Ovary (tissue), 3 donors: Measurements from ENCODE around the gene GLDN.

Experiments used
- POLR2A ChIP-seq: fragments of 450-650 bp; IDR thresholded peaks from one replicate; pipeline ENCODE4 v1.6.1; 2017; ENCODE audit warnings: antibody characterized with exemption, mild to moderate bottlenecking, moderate library complexity
- TF ChIP-seq, protein P1 (sequence below), 3 donors: fragments of 450-650 bp in 2 of 3; fragments of 200-600 bp in 1 of 3; IDR thresholded peaks; one replicate each; pipeline versions ENCODE4 v1.5.1 to v1.8.0; 2016 to 2022; ENCODE audit warnings: antibody characterized with exemption in 3 of 3, mild to moderate bottlenecking in 1 of 3
- donor health status: DM: no; HTN: no; CAD: no.

DNA sequence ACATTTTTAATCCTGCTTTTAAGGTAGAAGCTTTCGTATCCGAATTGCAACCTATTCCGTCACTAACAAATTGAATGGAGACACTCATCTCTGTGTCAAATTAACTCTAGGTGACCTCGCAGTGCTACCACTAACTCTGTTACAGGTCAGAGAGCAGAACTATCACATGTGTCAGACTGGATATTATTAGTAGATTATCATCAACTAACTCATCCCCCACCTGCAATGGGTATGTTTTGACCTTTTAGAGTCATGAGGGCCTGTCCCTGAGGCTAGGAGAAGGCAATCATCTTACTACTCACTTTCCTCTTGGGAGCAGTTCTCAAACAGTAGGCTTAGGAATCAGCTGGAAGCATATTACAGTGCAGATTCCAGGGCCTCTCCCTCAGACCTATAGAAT lies 2.0 kb downstream of the GLDN start:
- TF ChIP-seq, protein P1, sequence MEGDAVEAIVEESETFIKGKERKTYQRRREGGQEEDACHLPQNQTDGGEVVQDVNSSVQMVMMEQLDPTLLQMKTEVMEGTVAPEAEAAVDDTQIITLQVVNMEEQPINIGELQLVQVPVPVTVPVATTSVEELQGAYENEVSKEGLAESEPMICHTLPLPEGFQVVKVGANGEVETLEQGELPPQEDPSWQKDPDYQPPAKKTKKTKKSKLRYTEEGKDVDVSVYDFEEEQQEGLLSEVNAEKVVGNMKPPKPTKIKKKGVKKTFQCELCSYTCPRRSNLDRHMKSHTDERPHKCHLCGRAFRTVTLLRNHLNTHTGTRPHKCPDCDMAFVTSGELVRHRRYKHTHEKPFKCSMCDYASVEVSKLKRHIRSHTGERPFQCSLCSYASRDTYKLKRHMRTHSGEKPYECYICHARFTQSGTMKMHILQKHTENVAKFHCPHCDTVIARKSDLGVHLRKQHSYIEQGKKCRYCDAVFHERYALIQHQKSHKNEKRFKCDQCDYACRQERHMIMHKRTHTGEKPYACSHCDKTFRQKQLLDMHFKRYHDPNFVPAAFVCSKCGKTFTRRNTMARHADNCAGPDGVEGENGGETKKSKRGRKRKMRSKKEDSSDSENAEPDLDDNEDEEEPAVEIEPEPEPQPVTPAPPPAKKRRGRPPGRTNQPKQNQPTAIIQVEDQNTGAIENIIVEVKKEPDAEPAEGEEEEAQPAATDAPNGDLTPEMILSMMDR (IDR thresholded peaks at IDR 0.05), result no peak
- TF ChIP-seq POLR2A, result no peak
